ENCODE measurements around the gene PAX7. TPM values are rescaled to one million over a fixed set of nuclear protein-coding genes. Genes with fewer than 3 reads are reported as not detected.

Gene PAX7
- total RNA-seq, 2 donors from 2014 or later: not detected

DNA sequence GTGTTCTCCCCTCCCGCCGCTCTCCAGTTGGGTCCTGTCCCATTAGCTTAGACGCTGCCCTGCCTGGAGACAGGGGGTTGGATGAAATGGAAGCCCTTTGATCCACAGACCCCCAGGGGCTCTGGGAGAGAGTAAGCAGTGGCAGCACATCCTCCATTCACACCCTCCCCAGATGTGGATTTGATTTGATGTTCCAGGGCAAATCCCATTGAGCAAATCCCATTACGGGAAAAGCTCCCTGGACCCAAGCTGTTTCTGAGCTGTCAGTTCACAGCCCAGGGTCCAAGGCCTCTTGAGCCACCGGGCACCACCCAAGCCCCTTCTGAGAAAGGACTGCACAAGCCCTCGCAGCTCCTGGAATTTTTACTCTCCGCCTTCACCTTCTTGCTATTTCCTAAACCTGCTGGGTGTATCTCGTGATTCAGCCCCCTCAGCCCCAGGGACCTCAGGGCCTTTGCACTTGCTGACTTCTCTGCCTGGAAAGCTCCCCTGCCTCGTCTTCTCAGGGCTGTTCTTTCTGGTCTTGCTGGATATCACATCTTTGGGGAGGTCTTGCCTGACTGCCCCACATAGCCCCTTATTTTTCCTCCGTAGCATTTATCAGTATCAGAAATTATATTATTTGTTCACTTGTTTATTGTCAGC, 101.1 kb downstream of the PAX7 start:
- intact Hi-C loops (cut with DNase I): no loop called here
- Histone ChIP-seq H3K36me3 (replicated peaks in 1 of 2; ENCODE audit: insufficient read depth in 1 of 2, low read depth in 2 of 2) (no peaks in the 10 kb centered on the region), H3K4me1 (no peaks in the 10 kb centered on the region), H3K27me3 (no peaks in the 10 kb centered on the region), H3K9me3 (no peaks in the 10 kb centered on the region), H3K4me3 (no peak overlapping the region), H3K27ac (no peak overlapping the region)
- TF ChIP-seq, protein P1, sequence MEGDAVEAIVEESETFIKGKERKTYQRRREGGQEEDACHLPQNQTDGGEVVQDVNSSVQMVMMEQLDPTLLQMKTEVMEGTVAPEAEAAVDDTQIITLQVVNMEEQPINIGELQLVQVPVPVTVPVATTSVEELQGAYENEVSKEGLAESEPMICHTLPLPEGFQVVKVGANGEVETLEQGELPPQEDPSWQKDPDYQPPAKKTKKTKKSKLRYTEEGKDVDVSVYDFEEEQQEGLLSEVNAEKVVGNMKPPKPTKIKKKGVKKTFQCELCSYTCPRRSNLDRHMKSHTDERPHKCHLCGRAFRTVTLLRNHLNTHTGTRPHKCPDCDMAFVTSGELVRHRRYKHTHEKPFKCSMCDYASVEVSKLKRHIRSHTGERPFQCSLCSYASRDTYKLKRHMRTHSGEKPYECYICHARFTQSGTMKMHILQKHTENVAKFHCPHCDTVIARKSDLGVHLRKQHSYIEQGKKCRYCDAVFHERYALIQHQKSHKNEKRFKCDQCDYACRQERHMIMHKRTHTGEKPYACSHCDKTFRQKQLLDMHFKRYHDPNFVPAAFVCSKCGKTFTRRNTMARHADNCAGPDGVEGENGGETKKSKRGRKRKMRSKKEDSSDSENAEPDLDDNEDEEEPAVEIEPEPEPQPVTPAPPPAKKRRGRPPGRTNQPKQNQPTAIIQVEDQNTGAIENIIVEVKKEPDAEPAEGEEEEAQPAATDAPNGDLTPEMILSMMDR (IDR thresholded peaks at IDR 0.05): no peak
- no peak for TF ChIP-seq POLR2A (IDR thresholded peaks at IDR 0.05)
- 63 to 74% methylated on average over 9 to 10 of the region's 10 CpGs for WGBS, 2 donors
- DNase-seq (no peak), ATAC-seq (no peak)

DNA sequence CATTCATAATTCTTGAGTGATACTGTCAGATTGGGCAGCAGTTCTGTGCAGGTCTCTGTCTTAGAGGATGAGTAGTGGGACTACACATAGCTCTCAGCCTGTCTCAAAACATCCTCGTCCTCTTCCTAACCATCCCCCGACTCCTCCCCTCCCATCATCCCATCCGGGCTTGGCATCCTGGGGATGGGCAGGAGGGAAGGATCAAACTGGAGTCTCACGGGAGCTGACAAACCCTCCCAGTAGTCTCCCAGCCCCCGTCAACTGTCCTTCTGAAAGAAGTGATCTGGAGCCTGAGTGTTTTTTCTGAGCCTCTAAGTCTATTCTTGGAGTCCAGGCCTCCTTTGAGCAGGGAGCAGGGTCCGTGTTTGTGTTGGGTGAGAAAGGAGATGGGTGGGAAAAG, 102.0 kb downstream of the PAX7 start:
- intact Hi-C loops (cut with DNase I): no loop called here
- no peaks in the 10 kb centered on the region for H3K4me1 ChIP-seq
- H3K4me3 ChIP-seq: no peak overlapping the region
- WGBS, 2 donors: 38 to 44% methylated on average over 6 of the region's 6 CpGs
- TF ChIP-seq POLR2A (IDR thresholded peaks at IDR 0.05): no peak
- TF ChIP-seq, protein P1 (IDR thresholded peaks at IDR 0.05): no peak
- H3K27ac ChIP-seq: no peak overlapping the region
- no peak for ATAC-seq
- no peaks in the 10 kb centered on the region for H3K9me3 ChIP-seq
- H3K36me3 ChIP-seq (replicated peaks in 1 of 2; ENCODE audit: insufficient read depth in 1 of 2, low read depth in 2 of 2): no peaks in the 10 kb centered on the region
- no peak for DNase-seq
- H3K27me3 ChIP-seq: no peaks in the 10 kb centered on the region

DNA sequence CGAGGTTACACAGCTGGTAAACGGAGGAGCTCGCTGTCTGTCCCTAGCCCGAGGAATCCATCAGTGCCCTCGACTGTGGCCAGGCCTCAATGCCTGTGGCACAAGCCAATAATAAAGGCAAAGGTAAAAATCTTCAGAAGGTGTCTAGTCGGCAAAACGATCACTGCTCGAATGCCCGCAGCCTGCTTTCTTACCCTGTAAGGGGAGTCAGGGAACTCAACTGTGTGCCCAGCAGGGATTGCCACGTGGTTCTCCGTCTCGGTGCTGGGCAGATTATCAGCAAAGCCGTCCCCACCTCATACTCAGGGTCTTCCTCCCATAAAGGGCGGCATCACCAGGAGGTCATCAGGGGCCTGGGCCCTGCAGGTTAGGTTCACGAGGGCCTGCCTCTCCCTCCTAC, 103.4 kb downstream of the PAX7 start:
- TF ChIP-seq, protein P1 (IDR thresholded peaks at IDR 0.05): no peak
- no peak for TF ChIP-seq POLR2A (IDR thresholded peaks at IDR 0.05)
- intact Hi-C loops (cut with DNase I): no loop called here
- H3K9me3 ChIP-seq: no peaks in the 10 kb centered on the region
- ATAC-seq (no peak), DNase-seq (no peak)
- H3K4me3 ChIP-seq: no peak overlapping the region
- no peaks in the 10 kb centered on the region for H3K4me1 ChIP-seq
- H3K27me3 ChIP-seq: no peaks in the 10 kb centered on the region
- H3K36me3 ChIP-seq (replicated peaks in 1 of 2; ENCODE audit: insufficient read depth in 1 of 2, low read depth in 2 of 2): no peaks in the 10 kb centered on the region
- no peak overlapping the region for H3K27ac ChIP-seq
- WGBS, 2 donors: 59 to 60% methylated on average over 15 of the region's 15 CpGs

DNA sequence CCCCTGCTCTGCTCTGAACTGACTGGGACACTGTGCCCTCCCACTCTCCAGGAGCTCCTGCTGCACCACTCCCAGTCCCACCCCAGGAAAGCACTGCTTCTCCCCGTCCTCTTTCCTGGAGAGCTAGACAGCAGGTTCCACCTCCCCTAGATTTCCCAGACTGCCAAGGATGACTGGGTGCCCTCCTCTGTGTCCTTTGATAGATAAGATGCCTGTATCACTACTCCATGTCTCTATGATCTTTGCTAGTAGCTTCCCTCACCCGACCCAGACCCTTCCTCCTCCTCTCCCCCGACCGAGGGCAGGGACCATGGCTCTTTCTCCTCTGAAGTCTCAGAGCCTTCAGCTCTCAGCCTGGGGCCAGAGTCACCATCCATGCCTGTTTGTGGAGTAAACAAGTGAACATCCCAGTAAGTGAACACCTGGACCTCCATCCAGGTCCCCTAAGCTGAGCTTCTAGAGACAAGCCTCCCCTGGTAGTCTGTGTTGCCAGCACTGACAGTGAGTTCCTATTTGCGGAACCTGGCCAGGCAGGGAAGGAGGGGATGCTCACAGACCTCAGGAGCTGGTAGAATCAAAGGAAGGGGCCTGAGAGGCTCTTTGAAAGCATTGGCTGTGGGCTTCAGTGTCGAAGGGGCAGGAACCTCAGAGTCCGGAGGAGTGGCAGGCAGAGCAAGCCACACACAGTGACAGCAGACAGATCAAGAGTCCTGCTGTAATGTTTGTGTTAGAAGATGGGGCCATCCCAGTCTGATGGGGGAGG, 104.0 kb downstream of the PAX7 start:
- Histone ChIP-seq H3K4me3 (no peak overlapping the region), H3K27ac (no peak overlapping the region), H3K27me3 (no peaks in the 10 kb centered on the region), H3K36me3 (replicated peaks in 1 of 2; ENCODE audit: insufficient read depth in 1 of 2, low read depth in 2 of 2) (no peaks in the 10 kb centered on the region), H3K9me3 (no peaks in the 10 kb centered on the region), H3K4me1 (no peaks in the 10 kb centered on the region)
- TF ChIP-seq, protein P1 (IDR thresholded peaks at IDR 0.05): no peak
- no peak for TF ChIP-seq POLR2A (IDR thresholded peaks at IDR 0.05)
- ATAC-seq (no peak), DNase-seq (no peak)
- WGBS, 2 donors: 52% methylated on average over 7 of the region's 7 CpGs
- intact Hi-C loops (cut with DNase I): no loop called here

Measured in body of pancreas (tissue), 4 donors.